Fibroblast of villous mesenchyme (primary cell): Measurements from ENCODE around the gene TMEM233. TPM values are rescaled to one million over a fixed set of nuclear protein-coding genes. Genes with fewer than 3 reads are reported as not detected.

ENCODE experiments used
- DNase-seq: peaks from one replicate; pipeline ENCODE4 v3.0.0-alpha.2; 2010; ENCODE audit warnings: low read depth
- H3K4me3 ChIP-seq: 2 replicates; pipeline ENCODE4 v1.5.1; 2011; ENCODE audit warnings: low read depth, mild to moderate bottlenecking, low read length
- total RNA-seq: library from RNA; depleted of rRNA; stranded (reverse); fragments of >200 nt; gene quantifications from 2 replicates; pipeline ENCODE4 v1.2.3, GENCODE V29; 2012
- TF ChIP-seq, protein P1 (sequence below): IDR thresholded peaks from 2 replicates; pipeline ENCODE4 v1.5.1; 2012; ENCODE audit warnings: low read depth, mild to moderate bottlenecking, low read length; ENCODE audit not compliant: insufficient read depth

TMEM233 gene
- total RNA-seq, 1 donor: not detected

DNA sequence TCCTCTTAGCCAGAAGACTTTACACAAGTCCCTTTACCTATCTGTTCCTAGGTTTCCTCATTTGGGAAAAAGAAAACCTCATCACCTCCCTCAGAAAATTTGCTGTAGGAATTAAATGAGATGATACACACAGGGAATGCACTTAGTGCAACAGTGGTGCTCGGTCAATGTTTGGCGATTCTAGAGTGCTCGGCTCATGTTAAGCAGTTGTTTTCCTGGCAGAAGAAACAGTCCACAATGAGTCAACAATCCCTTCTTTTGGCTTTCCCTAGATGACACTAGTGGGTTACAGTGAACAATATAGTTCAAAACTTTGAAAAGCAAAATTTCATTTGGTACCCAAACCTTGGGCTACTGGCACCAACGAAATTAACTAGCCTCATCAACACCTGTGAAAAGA lies 3.9 kb upstream of the TMEM233 start:
- no peak for DNase-seq
- TF ChIP-seq, protein P1, sequence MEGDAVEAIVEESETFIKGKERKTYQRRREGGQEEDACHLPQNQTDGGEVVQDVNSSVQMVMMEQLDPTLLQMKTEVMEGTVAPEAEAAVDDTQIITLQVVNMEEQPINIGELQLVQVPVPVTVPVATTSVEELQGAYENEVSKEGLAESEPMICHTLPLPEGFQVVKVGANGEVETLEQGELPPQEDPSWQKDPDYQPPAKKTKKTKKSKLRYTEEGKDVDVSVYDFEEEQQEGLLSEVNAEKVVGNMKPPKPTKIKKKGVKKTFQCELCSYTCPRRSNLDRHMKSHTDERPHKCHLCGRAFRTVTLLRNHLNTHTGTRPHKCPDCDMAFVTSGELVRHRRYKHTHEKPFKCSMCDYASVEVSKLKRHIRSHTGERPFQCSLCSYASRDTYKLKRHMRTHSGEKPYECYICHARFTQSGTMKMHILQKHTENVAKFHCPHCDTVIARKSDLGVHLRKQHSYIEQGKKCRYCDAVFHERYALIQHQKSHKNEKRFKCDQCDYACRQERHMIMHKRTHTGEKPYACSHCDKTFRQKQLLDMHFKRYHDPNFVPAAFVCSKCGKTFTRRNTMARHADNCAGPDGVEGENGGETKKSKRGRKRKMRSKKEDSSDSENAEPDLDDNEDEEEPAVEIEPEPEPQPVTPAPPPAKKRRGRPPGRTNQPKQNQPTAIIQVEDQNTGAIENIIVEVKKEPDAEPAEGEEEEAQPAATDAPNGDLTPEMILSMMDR: no peak
- no peak overlapping the region for H3K4me3 ChIP-seq

DNA sequence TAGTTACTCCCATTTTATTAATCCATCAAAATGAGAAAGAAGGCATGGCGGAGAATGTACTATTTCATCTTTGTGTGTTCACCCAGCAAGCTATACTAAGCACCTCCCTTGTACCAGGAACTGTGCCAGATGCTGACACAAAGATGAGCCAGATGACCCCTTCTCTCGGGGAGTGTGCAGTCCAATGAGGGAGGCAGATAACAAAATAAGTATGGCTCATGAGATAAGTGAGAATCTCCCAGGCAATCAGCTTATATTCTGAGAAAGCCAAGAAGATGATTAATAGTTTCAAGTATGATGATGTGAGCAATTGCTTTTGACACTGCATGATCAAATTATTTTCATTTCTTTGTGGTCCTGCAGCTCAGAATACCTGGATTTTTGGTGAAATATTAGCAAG lies 1.3 kb upstream of the TMEM233 start:
- TF ChIP-seq, protein P1: no peak
- no peak for DNase-seq
- H3K4me3 ChIP-seq: no peak overlapping the region

DNA sequence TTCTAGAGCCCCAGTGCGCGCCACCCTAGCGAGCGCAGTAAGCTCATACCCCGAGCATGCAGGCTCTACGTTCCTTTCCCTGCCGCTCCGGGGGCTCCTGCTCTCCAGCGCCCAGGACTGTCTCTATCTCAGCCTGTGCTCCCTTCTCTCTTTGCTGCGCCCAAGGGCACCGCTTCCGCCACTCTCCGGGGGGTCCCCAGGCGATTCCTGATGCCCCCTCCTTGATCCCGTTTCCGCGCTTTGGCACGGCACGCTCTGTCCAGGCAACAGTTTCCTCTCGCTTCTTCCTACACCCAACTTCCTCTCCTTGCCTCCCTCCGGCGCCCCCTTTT lies 791 bp downstream of the TMEM233 start:
- H3K4me3 ChIP-seq: no peak overlapping the region
- no peak for DNase-seq
- TF ChIP-seq, protein P1: no peak

DNA sequence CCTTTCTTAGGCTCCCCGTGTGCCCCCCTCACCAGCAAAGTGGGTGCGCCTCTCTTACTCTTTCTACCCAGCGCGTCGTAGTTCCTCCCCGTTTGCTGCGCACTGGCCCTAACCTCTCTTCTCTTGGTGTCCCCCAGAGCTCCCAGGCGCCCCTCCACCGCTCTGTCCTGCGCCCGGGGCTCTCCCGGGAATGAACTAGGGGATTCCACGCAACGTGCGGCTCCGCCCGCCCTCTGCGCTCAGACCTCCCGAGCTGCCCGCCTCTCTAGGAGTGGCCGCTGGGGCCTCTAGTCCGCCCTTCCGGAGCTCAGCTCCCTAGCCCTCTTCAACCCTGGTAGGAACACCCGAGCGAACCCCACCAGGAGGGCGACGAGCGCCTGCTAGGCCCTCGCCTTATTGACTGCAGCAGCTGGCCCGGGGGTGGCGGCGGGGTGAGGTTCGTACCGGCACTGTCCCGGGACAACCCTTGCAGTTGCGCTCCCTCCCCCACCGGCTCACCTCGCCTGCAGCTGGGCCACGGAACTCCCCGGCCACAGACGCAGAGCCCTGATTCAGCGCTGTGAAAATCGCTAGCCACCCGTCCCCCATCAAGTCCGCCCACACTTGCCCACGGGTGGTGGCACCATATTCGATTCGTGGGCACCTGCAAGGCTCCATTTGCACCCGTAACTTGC lies 1.3 kb downstream of the TMEM233 start:
- no peak overlapping the region for H3K4me3 ChIP-seq
- TF ChIP-seq, protein P1: no peak
- no peak for DNase-seq

DNA sequence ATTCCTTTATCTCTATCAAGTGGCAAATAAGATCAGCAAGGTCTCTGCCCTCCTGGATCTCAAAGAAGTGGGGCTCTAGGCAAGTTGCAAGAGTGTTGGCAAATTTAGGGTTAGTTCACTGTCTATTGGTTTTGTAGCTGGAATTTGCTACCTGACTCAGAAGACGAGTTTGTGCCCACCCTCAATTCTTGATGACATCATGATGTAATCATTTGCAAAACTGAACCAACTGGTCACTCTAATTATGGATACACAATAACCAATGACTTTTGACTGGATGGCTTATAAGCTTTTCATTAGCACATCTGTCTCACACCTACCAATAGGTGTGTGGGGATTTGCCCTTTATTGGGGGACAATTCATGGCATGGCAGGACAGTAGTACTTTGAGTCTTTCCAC lies 4.6 kb downstream of the TMEM233 start:
- no peak overlapping the region for H3K4me3 ChIP-seq
- DNase-seq: no peak
- TF ChIP-seq, protein P1: no peak

DNA sequence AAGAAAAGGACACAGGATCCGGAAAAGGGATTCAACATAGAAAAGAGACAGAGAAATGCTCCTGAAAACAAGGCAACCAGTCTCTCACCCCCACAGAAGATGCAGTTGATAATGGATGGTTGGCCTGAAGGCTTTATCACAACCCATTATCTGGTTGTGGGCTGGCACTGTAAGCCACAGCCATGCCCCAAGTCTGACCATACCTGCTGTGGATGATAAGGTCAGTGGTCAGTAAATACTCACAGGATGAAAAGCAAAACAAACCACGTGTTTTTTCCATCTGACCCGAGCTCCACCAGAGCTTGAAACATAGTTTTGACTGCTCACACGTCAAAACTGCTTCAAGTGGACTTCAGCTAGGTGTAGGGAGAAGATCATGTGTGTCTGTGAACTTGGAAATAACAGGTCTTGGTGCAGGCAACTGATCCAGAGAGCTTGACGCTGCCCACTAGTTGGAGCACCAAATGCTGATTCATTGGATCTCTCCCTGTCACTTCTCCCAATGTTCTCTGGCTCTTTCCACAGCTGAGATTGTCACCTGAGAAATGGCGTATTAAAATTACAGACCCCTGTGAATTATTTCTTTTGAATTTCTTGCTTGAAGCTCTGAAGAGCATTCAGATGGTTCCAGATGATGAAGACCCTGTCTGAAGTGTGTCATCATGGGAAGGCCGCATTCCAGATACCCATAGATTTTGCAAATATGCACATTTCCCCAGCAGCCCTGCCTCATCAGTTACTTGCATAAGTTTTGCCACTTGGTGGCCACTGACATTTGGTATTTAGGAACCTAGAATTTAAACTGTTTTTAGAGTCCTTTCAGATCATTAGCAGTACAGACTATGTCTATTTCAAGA lies 8.5 kb downstream of the TMEM233 start:
- DNase-seq: no peak
- H3K4me3 ChIP-seq: no peak overlapping the region
- TF ChIP-seq, protein P1: no peak
